ENCODE results near the gene ILDR2. TPM values are rescaled to one million over a fixed set of nuclear protein-coding genes. Genes with fewer than 3 reads are reported as not detected.

ILDR2 gene
- polyA plus RNA-seq, 1 experiment: not detected

DNA sequence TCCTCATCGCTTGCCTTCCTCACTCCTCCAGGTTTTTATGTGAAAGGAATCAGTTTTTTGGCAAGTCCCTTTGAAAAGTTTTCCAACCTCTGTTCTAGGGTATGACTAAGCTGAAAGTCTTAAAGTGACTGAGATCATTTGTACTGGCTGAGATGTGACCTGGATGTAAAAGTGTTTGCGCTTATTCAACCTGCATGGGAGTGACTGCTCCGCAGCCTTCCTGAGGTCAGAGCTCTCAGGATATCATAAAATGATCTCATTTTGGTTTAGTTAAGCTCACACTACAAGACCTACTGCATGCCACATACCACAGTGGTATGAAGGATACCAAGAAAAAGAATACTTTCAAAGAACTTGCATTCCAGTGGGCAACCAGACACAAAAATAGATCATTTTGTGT lies 69.4 kb downstream of the ILDR2 start:
- H3K4me3 ChIP-seq (ENCODE audit: low read depth, low read length): no peak overlapping the region
- POLR2A ChIA-PET: no interaction called here
- DNase-seq (ENCODE audit: low read depth): peak; percentile 38
- no peaks in the 10 kb centered on the region for H3K27me3 ChIP-seq (ENCODE audit: control insufficient read depth, insufficient read depth, low read length)
- no peaks in the 10 kb centered on the region for H3K36me3 ChIP-seq (ENCODE audit: control insufficient read depth, insufficient read depth, low read length)
- CTCF ChIA-PET: interaction anchor here (1.2 to 13.2 kb wide), 4 partner anchors 9 to 152 kb away, joined by 3 to 343 read pairs (median 4); no protein-coding TSS in a partner anchor
- TF ChIP-seq, protein P1, sequence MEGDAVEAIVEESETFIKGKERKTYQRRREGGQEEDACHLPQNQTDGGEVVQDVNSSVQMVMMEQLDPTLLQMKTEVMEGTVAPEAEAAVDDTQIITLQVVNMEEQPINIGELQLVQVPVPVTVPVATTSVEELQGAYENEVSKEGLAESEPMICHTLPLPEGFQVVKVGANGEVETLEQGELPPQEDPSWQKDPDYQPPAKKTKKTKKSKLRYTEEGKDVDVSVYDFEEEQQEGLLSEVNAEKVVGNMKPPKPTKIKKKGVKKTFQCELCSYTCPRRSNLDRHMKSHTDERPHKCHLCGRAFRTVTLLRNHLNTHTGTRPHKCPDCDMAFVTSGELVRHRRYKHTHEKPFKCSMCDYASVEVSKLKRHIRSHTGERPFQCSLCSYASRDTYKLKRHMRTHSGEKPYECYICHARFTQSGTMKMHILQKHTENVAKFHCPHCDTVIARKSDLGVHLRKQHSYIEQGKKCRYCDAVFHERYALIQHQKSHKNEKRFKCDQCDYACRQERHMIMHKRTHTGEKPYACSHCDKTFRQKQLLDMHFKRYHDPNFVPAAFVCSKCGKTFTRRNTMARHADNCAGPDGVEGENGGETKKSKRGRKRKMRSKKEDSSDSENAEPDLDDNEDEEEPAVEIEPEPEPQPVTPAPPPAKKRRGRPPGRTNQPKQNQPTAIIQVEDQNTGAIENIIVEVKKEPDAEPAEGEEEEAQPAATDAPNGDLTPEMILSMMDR (IDR thresholded peaks at IDR 0.05; ENCODE audit: insufficient read depth, low read depth, low read length): no peak

DNA sequence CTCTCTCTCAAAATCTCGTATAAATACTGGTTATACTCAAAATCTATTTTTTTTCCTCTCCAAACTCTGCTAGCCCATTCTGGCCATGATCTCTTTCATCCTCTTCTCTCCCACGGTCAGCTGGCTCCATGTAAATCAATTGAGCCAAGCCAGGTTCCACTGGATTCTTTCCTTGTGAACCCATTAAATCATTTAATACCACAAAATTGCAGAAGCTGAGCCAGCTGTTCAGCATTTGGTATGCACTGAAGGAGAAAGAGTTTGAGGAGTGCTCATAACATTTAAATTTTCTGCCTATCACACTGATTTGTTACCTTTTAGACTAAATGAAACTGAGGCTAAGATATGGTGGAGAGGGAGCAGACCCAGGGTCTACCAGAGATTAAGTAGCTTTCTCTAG lies 70.2 kb downstream of the ILDR2 start:
- no peaks in the 10 kb centered on the region for H3K27me3 ChIP-seq (ENCODE audit: control insufficient read depth, insufficient read depth, low read length)
- CTCF ChIA-PET: interaction anchor here (1.2 to 13.2 kb wide), 4 partner anchors 8 to 153 kb away, joined by 3 to 343 read pairs (median 4); no protein-coding TSS in a partner anchor
- TF ChIP-seq, protein P1 (IDR thresholded peaks at IDR 0.05; ENCODE audit: insufficient read depth, low read depth, low read length): no peak
- no peak overlapping the region for H3K4me3 ChIP-seq (ENCODE audit: low read depth, low read length)
- POLR2A ChIA-PET: no interaction called here
- H3K36me3 ChIP-seq (ENCODE audit: control insufficient read depth, insufficient read depth, low read length): no peaks in the 10 kb centered on the region
- DNase-seq (ENCODE audit: low read depth): no peak

DNA sequence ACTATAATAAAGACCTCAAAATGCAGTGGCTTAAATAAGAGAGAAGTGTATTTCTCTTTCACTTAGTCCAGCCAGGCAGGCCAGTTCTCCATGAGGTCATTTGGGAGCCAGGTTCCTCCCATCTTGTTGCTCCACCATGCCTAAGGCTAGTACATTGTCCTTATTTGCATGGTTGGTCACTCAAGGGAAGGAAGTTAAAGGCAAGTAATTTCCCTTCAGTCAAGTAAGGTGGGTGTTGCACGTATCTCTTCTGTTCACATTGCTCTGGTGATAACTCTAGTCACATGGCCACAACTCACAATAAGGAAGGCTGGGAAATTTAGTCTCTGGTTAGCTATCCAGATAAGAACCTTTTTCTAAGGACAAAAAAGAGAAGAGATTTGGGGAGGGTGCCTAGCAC lies 72.1 kb downstream of the ILDR2 start:
- DNase-seq (ENCODE audit: low read depth): no peak
- POLR2A ChIA-PET: no interaction called here
- CTCF ChIA-PET: interaction anchor here (2.1 kb wide), 1 partner anchor 156 kb away, joined by 6 read pairs; no protein-coding TSS in a partner anchor
- H3K27me3 ChIP-seq (ENCODE audit: control insufficient read depth, insufficient read depth, low read length): no peaks in the 10 kb centered on the region
- no peaks in the 10 kb centered on the region for H3K36me3 ChIP-seq (ENCODE audit: control insufficient read depth, insufficient read depth, low read length)
- TF ChIP-seq, protein P1 (IDR thresholded peaks at IDR 0.05; ENCODE audit: insufficient read depth, low read depth, low read length): no peak
- no peak overlapping the region for H3K4me3 ChIP-seq (ENCODE audit: low read depth, low read length)

DNA sequence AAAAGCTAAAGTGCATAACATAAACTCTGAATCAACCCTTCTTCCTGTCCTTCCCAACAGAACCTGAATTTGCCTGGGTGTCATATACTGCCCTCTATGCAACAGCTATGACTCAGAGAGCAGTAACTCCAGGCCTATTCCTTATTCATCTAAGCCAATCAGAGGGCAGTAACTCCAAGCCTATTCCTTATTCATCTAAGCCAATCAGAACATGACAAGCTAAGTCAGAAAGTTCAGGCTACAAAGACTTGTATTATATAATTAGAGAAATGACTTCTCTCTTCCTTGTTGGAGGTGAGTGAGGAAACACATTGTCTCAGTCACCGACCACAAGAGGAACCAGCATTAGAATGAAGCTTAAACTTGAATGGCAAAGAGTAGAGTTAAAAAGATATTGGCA lies 73.1 kb downstream of the ILDR2 start:
- Histone ChIP-seq H3K4me3 (ENCODE audit: low read depth, low read length) (no peak overlapping the region), H3K27me3 (ENCODE audit: control insufficient read depth, insufficient read depth, low read length) (no peaks in the 10 kb centered on the region), H3K36me3 (ENCODE audit: control insufficient read depth, insufficient read depth, low read length) (no peaks in the 10 kb centered on the region)
- DNase-seq (ENCODE audit: low read depth): no peak
- CTCF ChIA-PET: interaction anchor here (1.2 to 2.1 kb wide), 2 partner anchors 17 to 157 kb away, joined by 5 to 6 read pairs; no protein-coding TSS in a partner anchor
- POLR2A ChIA-PET: no interaction called here
- TF ChIP-seq, protein P1 (IDR thresholded peaks at IDR 0.05; ENCODE audit: insufficient read depth, low read depth, low read length): no peak

DNA sequence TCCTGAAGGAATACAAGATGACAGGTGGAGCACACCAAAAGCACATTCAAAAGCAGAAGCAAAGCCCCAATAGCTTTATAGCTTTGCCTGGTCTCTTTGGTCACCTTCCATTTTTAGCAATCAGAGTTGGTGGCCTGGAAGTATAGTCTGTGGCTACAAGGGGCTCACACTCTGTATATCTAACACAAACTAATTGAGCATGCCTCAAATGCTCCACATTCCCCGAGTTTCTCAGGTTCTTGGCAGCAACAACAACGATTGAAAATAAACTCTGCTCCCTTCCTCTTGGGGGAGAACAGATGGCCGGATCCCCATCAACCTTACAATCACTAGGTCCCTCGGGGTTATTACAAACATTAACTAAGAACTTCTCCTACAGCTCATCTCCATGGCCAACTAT lies 74.4 kb downstream of the ILDR2 start:
- TF ChIP-seq, protein P1 (IDR thresholded peaks at IDR 0.05; ENCODE audit: insufficient read depth, low read depth, low read length): no peak
- ChIA-PET CTCF (interaction anchor here (0.6 kb wide), 1 partner anchor 10 kb away, joined by 3 read pairs; no protein-coding TSS in a partner anchor), POLR2A (interaction anchor here (0.6 kb wide), 1 partner anchor 66 kb away, joined by 3 read pairs; no protein-coding TSS in a partner anchor)
- H3K4me3 ChIP-seq (ENCODE audit: low read depth, low read length): no peak overlapping the region
- no peak for DNase-seq (ENCODE audit: low read depth)
- no peaks in the 10 kb centered on the region for H3K27me3 ChIP-seq (ENCODE audit: control insufficient read depth, insufficient read depth, low read length)
- H3K36me3 ChIP-seq (ENCODE audit: control insufficient read depth, insufficient read depth, low read length): no peaks in the 10 kb centered on the region
